H9 (cell line): ENCODE data around the gene CCNI2. TPM values are rescaled to one million over a fixed set of nuclear protein-coding genes. Genes with fewer than 3 reads are reported as not detected.
A peak's percentile ranks its signal among the peaks of the same experiment; 100 is the strongest.

ENCODE experiments used
- DNase-seq: peaks from one replicate; pipeline ENCODE4 v3.0.0-alpha.2; 2017
- H2AFZ ChIP-seq: one replicate; pipeline ENCODE4 v1.6.1; 2013; ENCODE audit warnings: mild to moderate bottlenecking, low read length, control low read depth, moderate library complexity
- H2AK5ac ChIP-seq: 2 replicates; pipeline ENCODE4 v1.6.1; 2013; ENCODE audit warnings: low read length, control low read depth, mixed read lengths; ENCODE audit not compliant: insufficient read length
- H2BK120ac ChIP-seq: one replicate; pipeline ENCODE4 v1.6.1; 2013; ENCODE audit warnings: low read depth, mild to moderate bottlenecking, low read length, control low read depth, inconsistent platforms; ENCODE audit not compliant: poor library complexity, severe bottlenecking
- H2BK12ac ChIP-seq: 2 replicates; pipeline ENCODE4 v1.6.1; 2013; ENCODE audit warnings: low read length, control low read depth, mixed read lengths, low read depth; ENCODE audit not compliant: insufficient read length
- H2BK15ac ChIP-seq: 2 replicates; pipeline ENCODE4 v1.6.1; 2013; ENCODE audit warnings: low read depth, low read length, control low read depth
- H2BK20ac ChIP-seq: one replicate; pipeline ENCODE4 v1.6.1; 2013; ENCODE audit warnings: low read depth, mild to moderate bottlenecking, low read length, control low read depth, inconsistent platforms; ENCODE audit not compliant: poor library complexity, severe bottlenecking
- H2BK5ac ChIP-seq: 2 replicates; pipeline ENCODE4 v1.6.1; 2013; ENCODE audit warnings: low read length, control low read depth, mixed read lengths; ENCODE audit not compliant: insufficient read length
- H3K14ac ChIP-seq: 2 replicates; pipeline ENCODE4 v1.6.1; 2013; ENCODE audit warnings: low read length, control low read depth; ENCODE audit not compliant: insufficient read depth
- H3K18ac ChIP-seq: 2 replicates; pipeline ENCODE4 v1.6.1; 2013; ENCODE audit warnings: low read depth, mild to moderate bottlenecking, mixed read lengths, low read length, control low read depth; ENCODE audit not compliant: insufficient read length
- H3K23ac ChIP-seq: 2 replicates; pipeline ENCODE4 v1.6.1; 2013; ENCODE audit warnings: low read length, control low read depth, mixed read lengths, low read depth; ENCODE audit not compliant: insufficient read length
- H3K23me2 ChIP-seq: 2 replicates; pipeline ENCODE4 v1.6.1; 2013; ENCODE audit warnings: low read depth, mild to moderate bottlenecking, mixed read lengths, low read length, control low read depth; ENCODE audit not compliant: insufficient read length, poor library complexity, severe bottlenecking
- H3K27ac ChIP-seq: 2 replicates; pipeline ENCODE4 v1.5.1; 2013; ENCODE audit warnings: low read length, control low read depth, mixed read lengths, low read depth; ENCODE audit not compliant: insufficient read length
- H3K27me3 ChIP-seq: 2 replicates; pipeline ENCODE4 v1.6.1; 2013; ENCODE audit warnings: low read length, control low read depth, inconsistent platforms; ENCODE audit not compliant: insufficient read depth
- H3K4ac ChIP-seq: 2 replicates; pipeline ENCODE4 v1.6.1; 2013; ENCODE audit warnings: low read depth, mild to moderate bottlenecking, control low read depth, inconsistent platforms, low read length, moderate library complexity
- H3K4me1 ChIP-seq: 2 replicates; pipeline ENCODE4 v1.6.1; 2013; ENCODE audit warnings: low read length, control low read depth, inconsistent platforms; ENCODE audit not compliant: insufficient read depth
- H3K4me2 ChIP-seq: 2 replicates; pipeline ENCODE4 v1.6.1; 2013; ENCODE audit warnings: low read length, control low read depth, mixed read lengths; ENCODE audit not compliant: insufficient read length, insufficient read depth
- H3K56ac ChIP-seq: 2 replicates; pipeline ENCODE4 v1.6.1; 2013; ENCODE audit warnings: low read depth, mild to moderate bottlenecking, mixed read lengths, low read length, control low read depth; ENCODE audit not compliant: insufficient read length
- H3K79me1 ChIP-seq: 2 replicates; pipeline ENCODE4 v1.6.1; 2013; ENCODE audit warnings: low read depth, mild to moderate bottlenecking, moderate library complexity, low read length, control low read depth, inconsistent platforms; ENCODE audit not compliant: insufficient read depth, poor library complexity, severe bottlenecking
- H3K79me2 ChIP-seq: 2 replicates; pipeline ENCODE4 v1.6.1; 2013; ENCODE audit warnings: low read length, control low read depth, inconsistent platforms; ENCODE audit not compliant: insufficient read depth
- H3K9ac ChIP-seq: 2 replicates; pipeline ENCODE4 v1.6.1; 2013; ENCODE audit warnings: low read length, control low read depth, mixed read lengths; ENCODE audit not compliant: insufficient read length; ENCODE audit errors: extremely low read depth
- H3K9me3 ChIP-seq: one replicate; pipeline ENCODE4 v1.6.1; 2013; ENCODE audit warnings: low read depth, low read length, inconsistent platforms; ENCODE audit not compliant: control insufficient read depth
- H3T11ph ChIP-seq: one replicate; pipeline ENCODE4 v1.6.1; 2013; ENCODE audit warnings: mild to moderate bottlenecking, low read length, control low read depth, inconsistent platforms
- H4K20me1 ChIP-seq: one replicate; pipeline ENCODE4 v1.6.1; 2013; ENCODE audit not compliant: control insufficient read depth, insufficient read length, insufficient read depth
- H4K5ac ChIP-seq: 2 replicates; pipeline ENCODE4 v1.6.1; 2013; ENCODE audit warnings: low read depth, mild to moderate bottlenecking, mixed read lengths, low read length, control low read depth; ENCODE audit not compliant: insufficient read length
- H4K8ac ChIP-seq: replicated peaks from 2 replicates; pipeline ENCODE4 v1.6.1; 2013; ENCODE audit warnings: low read length, control low read depth, mixed read lengths, low read depth; ENCODE audit not compliant: insufficient read length
- H4K91ac ChIP-seq: 2 replicates; pipeline ENCODE4 v1.6.1; 2013; ENCODE audit warnings: low read depth, mild to moderate bottlenecking, moderate library complexity, mixed read lengths, low read length, control low read depth; ENCODE audit not compliant: insufficient read length
- H3K27ac Mint-ChIP-seq, 3 experiments: 2 replicates in 2 of 3; 3 replicates in 1 of 3; pipeline ENCODE4 v1.8.0; 2020 to 2021; ENCODE audit warnings: mixed read lengths in 3 of 3, mild to moderate bottlenecking in 1 of 3, moderate library complexity in 1 of 3
- H3K27me3 Mint-ChIP-seq: 2 replicates; pipeline ENCODE4 v1.8.0; 2021; ENCODE audit warnings: low read depth, mild to moderate bottlenecking, moderate library complexity, mixed read lengths
- H3K36me3 Mint-ChIP-seq, 3 experiments: 2 replicates in 2 of 3; 3 replicates in 1 of 3; pipeline ENCODE4 v1.8.0; 2020 to 2021; ENCODE audit warnings: low read depth in 3 of 3, mixed read lengths in 3 of 3; ENCODE audit not compliant: insufficient read depth in 1 of 3
- H3K4me1 Mint-ChIP-seq, 2 experiments: 2 replicates each; pipeline ENCODE4 v1.8.0; 2020; ENCODE audit warnings: mixed read lengths in 2 of 2
- H3K4me3 Mint-ChIP-seq, 2 experiments: 2 replicates in 1 of 2; 3 replicates in 1 of 2; pipeline ENCODE4 v1.8.0; 2020 to 2021; ENCODE audit warnings: mild to moderate bottlenecking in 2 of 2, mixed read lengths in 2 of 2, moderate library complexity in 1 of 2
- H3K9me3 Mint-ChIP-seq, 2 experiments: 2 replicates in 1 of 2; 3 replicates in 1 of 2; pipeline ENCODE4 v1.8.0; 2020; ENCODE audit warnings: mild to moderate bottlenecking in 2 of 2, mixed read lengths in 2 of 2, moderate library complexity in 1 of 2
- WGBS: extraction: QIAGEN DNeasy Blood & Tissue Kit; methylation state at CpG from one replicate; pipeline ENCODE4 v1.1.7; 2013; ENCODE audit warnings: missing lambda C conversion rate, low lambda C conversion rate, mixed read lengths; ENCODE audit not compliant: insufficient read length; ENCODE audit errors: extremely low coverage; 5-methylcytosine and 5-hydroxymethylcytosine counted together
- total RNA-seq: library from RNA; stranded (reverse); gene quantifications from 2 replicates; pipeline ENCODE4 v1.2.1, GENCODE V29; 2021
- TF ChIP-seq, protein P1 (sequence below): fragments of 200-600 bp; sonication (generic); conservative IDR thresholded peaks from 3 replicates; pipeline ENCODE4 v1.8.0; 2021; ENCODE audit warnings: antibody characterized with exemption, mild to moderate bottlenecking

The CCNI2 gene
- total RNA-seq, 1 experiment from 2014 or later = 0.57 TPM

- Histone ChIP-seq H2BK12ac (no peak within 1 kb of the TSS), H3K9me3 (no peaks in the 10 kb centered on the region), H3K4ac (no peak within 1 kb of the TSS), H3K56ac (no peak within 1 kb of the TSS), H2BK5ac (no peak within 1 kb of the TSS), H3K4me2 (peak within 1 kb of the TSS; percentile 67), H3K79me2 (peaks cover 2% of the 10 kb centered on the region; the same call in 1 of the 2 replicates), H2BK120ac (no peak within 1 kb of the TSS), H3K4me1 (peaks cover 6% of the 10 kb centered on the region; the same call in 1 of the 2 replicates), H3K27ac (no peak within 1 kb of the TSS), H4K5ac (no peak within 1 kb of the TSS), H3T11ph (no peak within 1 kb of the TSS), H2AFZ (no peak within 1 kb of the TSS), H3K79me1 (peaks cover 2% of the 10 kb centered on the region), H3K18ac (peak within 1 kb of the TSS; percentile 39), H3K23me2 (peaks cover 13% of the 10 kb centered on the region), H2BK15ac (no peak within 1 kb of the TSS), H3K14ac (no peak within 1 kb of the TSS), H3K23ac (no peak within 1 kb of the TSS), H4K8ac (no peak within 1 kb of the TSS), H2AK5ac (no peak within 1 kb of the TSS), H4K20me1 (no peaks in the 10 kb centered on the region), H2BK20ac (no peak within 1 kb of the TSS), H3K27me3 (peaks cover 16% of the 10 kb centered on the region; the same call in 1 of the 2 replicates), H4K91ac (no peak within 1 kb of the TSS), H3K9ac (no peak within 1 kb of the TSS)
- WGBS = no CpG with 5 or more reads among the region's 82 CpGs
- TF ChIP-seq, protein P1, sequence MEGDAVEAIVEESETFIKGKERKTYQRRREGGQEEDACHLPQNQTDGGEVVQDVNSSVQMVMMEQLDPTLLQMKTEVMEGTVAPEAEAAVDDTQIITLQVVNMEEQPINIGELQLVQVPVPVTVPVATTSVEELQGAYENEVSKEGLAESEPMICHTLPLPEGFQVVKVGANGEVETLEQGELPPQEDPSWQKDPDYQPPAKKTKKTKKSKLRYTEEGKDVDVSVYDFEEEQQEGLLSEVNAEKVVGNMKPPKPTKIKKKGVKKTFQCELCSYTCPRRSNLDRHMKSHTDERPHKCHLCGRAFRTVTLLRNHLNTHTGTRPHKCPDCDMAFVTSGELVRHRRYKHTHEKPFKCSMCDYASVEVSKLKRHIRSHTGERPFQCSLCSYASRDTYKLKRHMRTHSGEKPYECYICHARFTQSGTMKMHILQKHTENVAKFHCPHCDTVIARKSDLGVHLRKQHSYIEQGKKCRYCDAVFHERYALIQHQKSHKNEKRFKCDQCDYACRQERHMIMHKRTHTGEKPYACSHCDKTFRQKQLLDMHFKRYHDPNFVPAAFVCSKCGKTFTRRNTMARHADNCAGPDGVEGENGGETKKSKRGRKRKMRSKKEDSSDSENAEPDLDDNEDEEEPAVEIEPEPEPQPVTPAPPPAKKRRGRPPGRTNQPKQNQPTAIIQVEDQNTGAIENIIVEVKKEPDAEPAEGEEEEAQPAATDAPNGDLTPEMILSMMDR = no peak
- H3K27ac Mint-ChIP-seq = no peak within 1 kb of the TSS
- peak; percentile 53 for DNase-seq
- H3K4me1 Mint-ChIP-seq = peaks cover 15 to 19% of the 10 kb centered on the region in 2 experiments
- no peaks in the 10 kb centered on the region for H3K36me3 Mint-ChIP-seq
- H3K4me3 Mint-ChIP-seq = peak within 1 kb of the TSS; percentile 65 to 80
- H3K9me3 Mint-ChIP-seq = no peaks in the 10 kb centered on the region; a peak in 1 of 5 replicates
- peaks cover 74% of the 10 kb centered on the region for H3K27me3 Mint-ChIP-seq
Observed at GRCh38 chr5:132777209-132778069, 30.2 kb downstream of the CCNI2 start, which contains the start of gene SEPTIN8. TSS of gene SEPTIN8 (minus strand) at chr5:132777239. CDS start at chr5:132777137, 102 bp downstream.
